OCI-LY7 (cell line): Measurements from ENCODE around the gene C3orf20. TPM values are rescaled to one million over a fixed set of nuclear protein-coding genes. Genes with fewer than 3 reads are reported as not detected.

ENCODE experiments used
- BruUV-seq: library from RNA; stranded (reverse); fragments of 400-500 nt; replicated peaks from 2 replicates; lab custom pipeline; 2021; lab: Mats Ljungman, UMichigan
- CTCF ChIA-PET: fragments of 300-600 bp; sonication (Branson Sonifier 250); formaldehyde crosslinking; loops from one replicate; lab custom pipeline; 2022; ENCODE audit warnings: antibody characterized with exemption; ENCODE audit not compliant: unreplicated experiment; lab: Charles Lee
- POLR2A ChIA-PET: fragments of 300-600 bp; sonication (Branson Sonifier 250); formaldehyde crosslinking; loops from one replicate; lab custom pipeline; 2022; ENCODE audit warnings: antibody characterized with exemption; lab: Charles Lee
- DNase-seq: peaks from one replicate; pipeline ENCODE4 v3.0.0-alpha.2; 2015; ENCODE audit warnings: low spot score
- H2AFZ ChIP-seq: fragments of 200-600 bp; sonication (generic), shearing (Covaris generic); 2 replicates; pipeline ENCODE4 v1.6.1; 2014; ENCODE audit warnings: mild to moderate bottlenecking, antibody characterized with exemption, low read length, moderate library complexity
- H3K27ac ChIP-seq: fragments of 200-600 bp; sonication (generic); 2 replicates; pipeline ENCODE4 v1.5.1; 2014; ENCODE audit warnings: mixed run types, low read depth, mild to moderate bottlenecking, moderate library complexity, low read length, inconsistent platforms; ENCODE audit not compliant: poor library complexity, severe bottlenecking
- H3K36me3 ChIP-seq: fragments of 200-600 bp; sonication (generic); 2 replicates; pipeline ENCODE4 v1.6.1; 2014; ENCODE audit warnings: mild to moderate bottlenecking, antibody characterized with exemption, low read length, moderate library complexity, mixed read lengths; ENCODE audit not compliant: insufficient read depth
- H3K4me1 ChIP-seq: fragments of 200-600 bp; sonication (generic); 2 replicates; pipeline ENCODE4 v1.5.1; 2014; ENCODE audit warnings: mild to moderate bottlenecking, low read length; ENCODE audit not compliant: insufficient read depth, poor library complexity, severe bottlenecking
- H3K4me2 ChIP-seq: fragments of 200-600 bp; sonication (generic); 2 replicates; pipeline ENCODE4 v1.6.1; 2014; ENCODE audit warnings: mild to moderate bottlenecking, low read length
- H3K4me3 ChIP-seq: fragments of 200-600 bp; sonication (generic); 2 replicates; pipeline ENCODE4 v1.5.1; 2014; ENCODE audit warnings: mild to moderate bottlenecking, low read depth, low read length; ENCODE audit not compliant: poor library complexity, severe bottlenecking
- H3K79me2 ChIP-seq: fragments of 200-600 bp; sonication (generic); 2 replicates; pipeline ENCODE4 v1.6.1; 2016; ENCODE audit warnings: low read depth, mild to moderate bottlenecking, low read length, moderate library complexity, mixed read lengths; ENCODE audit not compliant: insufficient read depth
- H3K9me2 ChIP-seq: fragments of 200-600 bp; sonication (generic); 2 replicates; pipeline ENCODE4 v1.6.1; 2016; ENCODE audit warnings: mild to moderate bottlenecking, low read length, mixed read lengths; ENCODE audit not compliant: insufficient read depth
- H3K9me3 ChIP-seq: fragments of 200-600 bp; sonication (generic); 2 replicates; pipeline ENCODE4 v1.6.1; 2014; ENCODE audit warnings: mild to moderate bottlenecking, mixed run types, low read length, mixed read lengths
- H4K20me1 ChIP-seq: fragments of 200-600 bp; sonication (generic); 2 replicates; pipeline ENCODE4 v1.6.1; 2014; ENCODE audit warnings: mild to moderate bottlenecking, antibody characterized with exemption, low read length, moderate library complexity, mixed read lengths; ENCODE audit not compliant: insufficient read depth
- CTCF ChIP-seq: fragments of 200-600 bp; sonication (generic); conservative IDR thresholded peaks from 2 replicates; pipeline ENCODE4 v1.5.1; 2014; ENCODE audit warnings: mild to moderate bottlenecking, antibody characterized with exemption, low read length, moderate library complexity, mixed read lengths
- EZH2phosphoT487 ChIP-seq: fragments of 200-600 bp; sonication (generic); IDR thresholded peaks from 2 replicates; pipeline ENCODE4 v1.6.1; 2018; ENCODE audit warnings: low read depth, borderline replicate concordance, mild to moderate bottlenecking, mixed run types, antibody characterized with exemption, low read length, moderate library complexity, mixed read lengths
- intact Hi-C: fragments of 100-400 bp; cut with micrococcal nuclease; formaldehyde crosslinking; loops from one replicate; pipeline ENCODE4 v1.10.0; 2022; ENCODE audit not compliant: unreplicated experiment
- total RNA-seq, 2 experiments: library from RNA; depleted of rRNA in 1 of 2; stranded (reverse); fragments of >200 nt in 1 of 2; shearing (Covaris generic) in 1 of 2; gene quantifications; 2 replicates each; pipeline ENCODE4 v1.2.3, GENCODE V29; 2014 to 2022

The C3orf20 gene
- total RNA-seq, 2 experiments from 2014 or later, result 2.2 to 2.7 TPM

- DNase-seq, result no peak
- no peaks in the 10 kb centered on the region for H3K9me2 ChIP-seq
- intact Hi-C loops, result no loop called here
- POLR2A ChIA-PET, result no interaction called here
- no TSS peak for BruUV-seq
- no peaks in the 10 kb centered on the region for H3K9me3 ChIP-seq
- H3K4me3 ChIP-seq, result no peak overlapping the region
- no peaks in the 10 kb centered on the region for H3K4me1 ChIP-seq
- no peaks in the 10 kb centered on the region for H4K20me1 ChIP-seq
- H3K36me3 ChIP-seq, result no peaks in the 10 kb centered on the region
- no peaks in the 10 kb centered on the region for H3K79me2 ChIP-seq
- CTCF ChIA-PET, result no interaction called here
- no peak overlapping the region for H2AFZ ChIP-seq
- H3K4me2 ChIP-seq, result no peak overlapping the region
- TF ChIP-seq CTCF (no peak), EZH2phosphoT487 (no peak)
- H3K27ac ChIP-seq, result no peak overlapping the region
These were observed 136.1 kb downstream of the C3orf20 start for GRCh38 chr3:14810801-14811661.

- TF ChIP-seq CTCF (no peak), EZH2phosphoT487 (no peak)
- H3K79me2 ChIP-seq, result no peaks in the 10 kb centered on the region
- no peaks in the 10 kb centered on the region for H3K9me3 ChIP-seq
- no peaks in the 10 kb centered on the region for H3K36me3 ChIP-seq
- H3K27ac ChIP-seq, result no peak overlapping the region
- no peak overlapping the region for H3K4me3 ChIP-seq
- no peaks in the 10 kb centered on the region for H3K9me2 ChIP-seq
- POLR2A ChIA-PET, result no interaction called here
- H3K4me2 ChIP-seq, result no peak overlapping the region
- BruUV-seq, result no TSS peak
- intact Hi-C loops, result no loop called here
- no peak for DNase-seq
- H2AFZ ChIP-seq, result no peak overlapping the region
- CTCF ChIA-PET, result no interaction called here
- H4K20me1 ChIP-seq, result no peaks in the 10 kb centered on the region
- no peaks in the 10 kb centered on the region for H3K4me1 ChIP-seq
These were observed 136.7 kb downstream of the C3orf20 start for GRCh38 chr3:14811684-14812083.

- ChIA-PET CTCF (no interaction called here), POLR2A (no interaction called here)
- no TSS peak for BruUV-seq
- intact Hi-C loops, result no loop called here
- H2AFZ ChIP-seq, result no peak overlapping the region
- TF ChIP-seq EZH2phosphoT487 (no peak), CTCF (no peak)
- H4K20me1 ChIP-seq, result no peaks in the 10 kb centered on the region
- no peaks in the 10 kb centered on the region for H3K79me2 ChIP-seq
- H3K27ac ChIP-seq, result no peak overlapping the region
- no peaks in the 10 kb centered on the region for H3K9me3 ChIP-seq
- DNase-seq, result no peak
- no peak overlapping the region for H3K4me3 ChIP-seq
- no peaks in the 10 kb centered on the region for H3K9me2 ChIP-seq
- H3K36me3 ChIP-seq, result no peaks in the 10 kb centered on the region
- no peaks in the 10 kb centered on the region for H3K4me1 ChIP-seq
- no peak overlapping the region for H3K4me2 ChIP-seq
These were observed 137.4 kb downstream of the C3orf20 start for GRCh38 chr3:14812196-14812790.
